H9 (cell line): ENCODE results near the gene ZFP36L1. TPM values are rescaled to one million over a fixed set of nuclear protein-coding genes. Genes with fewer than 3 reads are reported as not detected.

Experiments used
- DNase-seq: peaks from one replicate; pipeline ENCODE4 v3.0.0-alpha.2; 2017
- H2AFZ ChIP-seq: one replicate; pipeline ENCODE4 v1.6.1; 2013; ENCODE audit warnings: mild to moderate bottlenecking, low read length, control low read depth, moderate library complexity
- H2AK5ac ChIP-seq: 2 replicates; pipeline ENCODE4 v1.6.1; 2013; ENCODE audit warnings: low read length, control low read depth, mixed read lengths; ENCODE audit not compliant: insufficient read length
- H2BK120ac ChIP-seq: one replicate; pipeline ENCODE4 v1.6.1; 2013; ENCODE audit warnings: low read depth, mild to moderate bottlenecking, low read length, control low read depth, inconsistent platforms; ENCODE audit not compliant: poor library complexity, severe bottlenecking
- H2BK12ac ChIP-seq: 2 replicates; pipeline ENCODE4 v1.6.1; 2013; ENCODE audit warnings: low read length, control low read depth, mixed read lengths, low read depth; ENCODE audit not compliant: insufficient read length
- H2BK15ac ChIP-seq: 2 replicates; pipeline ENCODE4 v1.6.1; 2013; ENCODE audit warnings: low read depth, low read length, control low read depth
- H2BK20ac ChIP-seq: one replicate; pipeline ENCODE4 v1.6.1; 2013; ENCODE audit warnings: low read depth, mild to moderate bottlenecking, low read length, control low read depth, inconsistent platforms; ENCODE audit not compliant: poor library complexity, severe bottlenecking
- H2BK5ac ChIP-seq: 2 replicates; pipeline ENCODE4 v1.6.1; 2013; ENCODE audit warnings: low read length, control low read depth, mixed read lengths; ENCODE audit not compliant: insufficient read length
- H3K14ac ChIP-seq: 2 replicates; pipeline ENCODE4 v1.6.1; 2013; ENCODE audit warnings: low read length, control low read depth; ENCODE audit not compliant: insufficient read depth
- H3K18ac ChIP-seq: 2 replicates; pipeline ENCODE4 v1.6.1; 2013; ENCODE audit warnings: low read depth, mild to moderate bottlenecking, mixed read lengths, low read length, control low read depth; ENCODE audit not compliant: insufficient read length
- H3K23ac ChIP-seq: 2 replicates; pipeline ENCODE4 v1.6.1; 2013; ENCODE audit warnings: low read length, control low read depth, mixed read lengths, low read depth; ENCODE audit not compliant: insufficient read length
- H3K23me2 ChIP-seq: 2 replicates; pipeline ENCODE4 v1.6.1; 2013; ENCODE audit warnings: low read depth, mild to moderate bottlenecking, mixed read lengths, low read length, control low read depth; ENCODE audit not compliant: insufficient read length, poor library complexity, severe bottlenecking
- H3K27ac ChIP-seq: 2 replicates; pipeline ENCODE4 v1.5.1; 2013; ENCODE audit warnings: low read length, control low read depth, mixed read lengths, low read depth; ENCODE audit not compliant: insufficient read length
- H3K27me3 ChIP-seq: 2 replicates; pipeline ENCODE4 v1.6.1; 2013; ENCODE audit warnings: low read length, control low read depth, inconsistent platforms; ENCODE audit not compliant: insufficient read depth
- H3K4ac ChIP-seq: 2 replicates; pipeline ENCODE4 v1.6.1; 2013; ENCODE audit warnings: low read depth, mild to moderate bottlenecking, control low read depth, inconsistent platforms, low read length, moderate library complexity
- H3K4me1 ChIP-seq: 2 replicates; pipeline ENCODE4 v1.6.1; 2013; ENCODE audit warnings: low read length, control low read depth, inconsistent platforms; ENCODE audit not compliant: insufficient read depth
- H3K4me2 ChIP-seq: 2 replicates; pipeline ENCODE4 v1.6.1; 2013; ENCODE audit warnings: low read length, control low read depth, mixed read lengths; ENCODE audit not compliant: insufficient read length, insufficient read depth
- H3K56ac ChIP-seq: 2 replicates; pipeline ENCODE4 v1.6.1; 2013; ENCODE audit warnings: low read depth, mild to moderate bottlenecking, mixed read lengths, low read length, control low read depth; ENCODE audit not compliant: insufficient read length
- H3K79me1 ChIP-seq: 2 replicates; pipeline ENCODE4 v1.6.1; 2013; ENCODE audit warnings: low read depth, mild to moderate bottlenecking, moderate library complexity, low read length, control low read depth, inconsistent platforms; ENCODE audit not compliant: insufficient read depth, poor library complexity, severe bottlenecking
- H3K79me2 ChIP-seq: 2 replicates; pipeline ENCODE4 v1.6.1; 2013; ENCODE audit warnings: low read length, control low read depth, inconsistent platforms; ENCODE audit not compliant: insufficient read depth
- H3K9ac ChIP-seq: 2 replicates; pipeline ENCODE4 v1.6.1; 2013; ENCODE audit warnings: low read length, control low read depth, mixed read lengths; ENCODE audit not compliant: insufficient read length; ENCODE audit errors: extremely low read depth
- H3K9me3 ChIP-seq: one replicate; pipeline ENCODE4 v1.6.1; 2013; ENCODE audit warnings: low read depth, low read length, inconsistent platforms; ENCODE audit not compliant: control insufficient read depth
- H3T11ph ChIP-seq: one replicate; pipeline ENCODE4 v1.6.1; 2013; ENCODE audit warnings: mild to moderate bottlenecking, low read length, control low read depth, inconsistent platforms
- H4K20me1 ChIP-seq: one replicate; pipeline ENCODE4 v1.6.1; 2013; ENCODE audit not compliant: control insufficient read depth, insufficient read length, insufficient read depth
- H4K5ac ChIP-seq: 2 replicates; pipeline ENCODE4 v1.6.1; 2013; ENCODE audit warnings: low read depth, mild to moderate bottlenecking, mixed read lengths, low read length, control low read depth; ENCODE audit not compliant: insufficient read length
- H4K8ac ChIP-seq: replicated peaks from 2 replicates; pipeline ENCODE4 v1.6.1; 2013; ENCODE audit warnings: low read length, control low read depth, mixed read lengths, low read depth; ENCODE audit not compliant: insufficient read length
- H4K91ac ChIP-seq: 2 replicates; pipeline ENCODE4 v1.6.1; 2013; ENCODE audit warnings: low read depth, mild to moderate bottlenecking, moderate library complexity, mixed read lengths, low read length, control low read depth; ENCODE audit not compliant: insufficient read length
- H3K27ac Mint-ChIP-seq, 3 experiments: 2 replicates in 2 of 3; 3 replicates in 1 of 3; pipeline ENCODE4 v1.8.0; 2020 to 2021; ENCODE audit warnings: mixed read lengths in 3 of 3, mild to moderate bottlenecking in 1 of 3, moderate library complexity in 1 of 3
- H3K27me3 Mint-ChIP-seq: 2 replicates; pipeline ENCODE4 v1.8.0; 2021; ENCODE audit warnings: low read depth, mild to moderate bottlenecking, moderate library complexity, mixed read lengths
- H3K36me3 Mint-ChIP-seq, 3 experiments: 2 replicates in 2 of 3; 3 replicates in 1 of 3; pipeline ENCODE4 v1.8.0; 2020 to 2021; ENCODE audit warnings: low read depth in 3 of 3, mixed read lengths in 3 of 3; ENCODE audit not compliant: insufficient read depth in 1 of 3
- H3K4me1 Mint-ChIP-seq, 2 experiments: 2 replicates each; pipeline ENCODE4 v1.8.0; 2020; ENCODE audit warnings: mixed read lengths in 2 of 2
- H3K4me3 Mint-ChIP-seq, 2 experiments: 2 replicates in 1 of 2; 3 replicates in 1 of 2; pipeline ENCODE4 v1.8.0; 2020 to 2021; ENCODE audit warnings: mild to moderate bottlenecking in 2 of 2, mixed read lengths in 2 of 2, moderate library complexity in 1 of 2
- H3K9me3 Mint-ChIP-seq, 2 experiments: 2 replicates in 1 of 2; 3 replicates in 1 of 2; pipeline ENCODE4 v1.8.0; 2020; ENCODE audit warnings: mild to moderate bottlenecking in 2 of 2, mixed read lengths in 2 of 2, moderate library complexity in 1 of 2
- CTCF ChIP-seq: fragments of 200-600 bp; sonication (generic); conservative IDR thresholded peaks from 3 replicates; pipeline ENCODE4 v1.8.0; 2021; ENCODE audit warnings: antibody characterized with exemption, mild to moderate bottlenecking
- WGBS: extraction: QIAGEN DNeasy Blood & Tissue Kit; methylation state at CpG from one replicate; pipeline ENCODE4 v1.1.7; 2013; ENCODE audit warnings: missing lambda C conversion rate, low lambda C conversion rate, mixed read lengths; ENCODE audit not compliant: insufficient read length; ENCODE audit errors: extremely low coverage; 5-methylcytosine and 5-hydroxymethylcytosine counted together
- total RNA-seq: library from RNA; stranded (reverse); gene quantifications from 2 replicates; pipeline ENCODE4 v1.2.1, GENCODE V29; 2021

The ZFP36L1 gene
- total RNA-seq, 1 experiment from 2014 or later, result 109 TPM

- Histone ChIP-seq H3K9me3 (no peaks in the 10 kb centered on the region), H2AK5ac (no peak overlapping the region), H2BK120ac (peak overlapping the region; percentile 7), H4K5ac (no peak overlapping the region), H3K23me2 (peaks cover 19% of the 10 kb centered on the region), H3K18ac (peak overlapping the region; percentile 96), H4K8ac (no peak overlapping the region), H2BK20ac (no peak overlapping the region), H3K56ac (no peak overlapping the region), H2BK5ac (peak overlapping the region; percentile 14), H2BK12ac (peak overlapping the region; percentile 37), H4K91ac (peak overlapping the region; percentile 23), H3K9ac (peak overlapping the region; percentile 95), H3K27me3 (no peaks in the 10 kb centered on the region), H3K4ac (no peak overlapping the region; the same call in 1 of the 2 replicates), H3K4me2 (peak overlapping the region; percentile 89), H3T11ph (no peak overlapping the region), H2AFZ (no peak overlapping the region), H3K23ac (no peak overlapping the region), H2BK15ac (no peak overlapping the region), H3K14ac (peak overlapping the region; percentile 94), H3K79me1 (no peaks in the 10 kb centered on the region), H3K27ac (peak overlapping the region; percentile 93), H4K20me1 (no peaks in the 10 kb centered on the region), H3K4me1 (peaks cover 3% of the 10 kb centered on the region; the same call in 1 of the 2 replicates), H3K79me2 (peaks cover 23% of the 10 kb centered on the region; the same call in 1 of the 2 replicates)
- Mint-ChIP-seq H3K36me3 (peaks cover 21 to 31% (median 23%) of the 10 kb centered on the region in 3 experiments), H3K4me3 (peak overlapping the region; percentile 95 to 99), H3K9me3 (peaks cover 24 to 25% of the 10 kb centered on the region in 2 experiments), H3K27ac (peak overlapping the region; percentile 99 to 100 (median 99)), H3K4me1 (peaks cover 44 to 46% of the 10 kb centered on the region in 2 experiments), H3K27me3 (peaks cover 4% of the 10 kb centered on the region)
- peak; percentile 77 for TF ChIP-seq CTCF
- WGBS, result no CpG with 5 or more reads among the region's 70 CpGs
- peak; percentile 91 for DNase-seq
Measured at GRCh38 chr14:68795597-68796417, 2.9 kb upstream of the ZFP36L1 start.
